ENCODE data around the gene MEGF11.

GRCh38 chr15:65914981-65915925 is 338.3 kb downstream of the MEGF11 start:
- TF ChIP-seq POLR2A (IDR thresholded peaks at IDR 0.05; ENCODE audit: low read depth, low read length), result no peak
- no peak for TF ChIP-seq TAF1 (IDR thresholded peaks at IDR 0.05; ENCODE audit: low read depth, low read length)
- TF ChIP-seq POU2F2 (IDR thresholded peaks at IDR 0.05; ENCODE audit: low read depth, low read length), result no peak
- TF ChIP-seq POLR2AphosphoS5 (IDR thresholded peaks at IDR 0.05; ENCODE audit: low read depth, low read length), result no peak

All from GM12891 (cell line).